Activated T-helper 1 cell treated with Interleukin-2 at 50 U/mL for 16 hours (primary cell): Measurements from ENCODE around the gene THNSL1.
A peak's percentile ranks its signal among the peaks of the same experiment; 100 is the strongest.
"Not testable (repeated sequence)": the region's sequence is repeated elsewhere in the genome, so short reads cannot be mapped to it uniquely, and the experiment has no call there.

Experiments used
- DNase-seq: peaks from one replicate; pipeline ENCODE4 v3.0.0-alpha.2; 2020; ENCODE audit warnings: low read depth

THNSL1 gene, protein sequence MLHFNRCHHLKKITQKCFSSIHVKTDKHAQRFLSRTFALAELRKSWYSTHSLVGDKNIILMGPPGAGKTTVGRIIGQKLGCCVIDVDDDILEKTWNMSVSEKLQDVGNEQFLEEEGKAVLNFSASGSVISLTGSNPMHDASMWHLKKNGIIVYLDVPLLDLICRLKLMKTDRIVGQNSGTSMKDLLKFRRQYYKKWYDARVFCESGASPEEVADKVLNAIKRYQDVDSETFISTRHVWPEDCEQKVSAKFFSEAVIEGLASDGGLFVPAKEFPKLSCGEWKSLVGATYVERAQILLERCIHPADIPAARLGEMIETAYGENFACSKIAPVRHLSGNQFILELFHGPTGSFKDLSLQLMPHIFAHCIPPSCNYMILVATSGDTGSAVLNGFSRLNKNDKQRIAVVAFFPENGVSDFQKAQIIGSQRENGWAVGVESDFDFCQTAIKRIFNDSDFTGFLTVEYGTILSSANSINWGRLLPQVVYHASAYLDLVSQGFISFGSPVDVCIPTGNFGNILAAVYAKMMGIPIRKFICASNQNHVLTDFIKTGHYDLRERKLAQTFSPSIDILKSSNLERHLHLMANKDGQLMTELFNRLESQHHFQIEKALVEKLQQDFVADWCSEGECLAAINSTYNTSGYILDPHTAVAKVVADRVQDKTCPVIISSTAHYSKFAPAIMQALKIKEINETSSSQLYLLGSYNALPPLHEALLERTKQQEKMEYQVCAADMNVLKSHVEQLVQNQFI

GRCh38 chr10:25016376-25017153, at the start of gene THNSL1:
THNSL1 (plus strand) TSS chr10:25016612; CDS start chr10:25023224, 6,612 bp downstream.
- peak; percentile 95 for DNase-seq

- no peak for DNase-seq
Observed at GRCh38 chr10:24966962-24967481, 49.4 kb upstream of the THNSL1 start.

DNA sequence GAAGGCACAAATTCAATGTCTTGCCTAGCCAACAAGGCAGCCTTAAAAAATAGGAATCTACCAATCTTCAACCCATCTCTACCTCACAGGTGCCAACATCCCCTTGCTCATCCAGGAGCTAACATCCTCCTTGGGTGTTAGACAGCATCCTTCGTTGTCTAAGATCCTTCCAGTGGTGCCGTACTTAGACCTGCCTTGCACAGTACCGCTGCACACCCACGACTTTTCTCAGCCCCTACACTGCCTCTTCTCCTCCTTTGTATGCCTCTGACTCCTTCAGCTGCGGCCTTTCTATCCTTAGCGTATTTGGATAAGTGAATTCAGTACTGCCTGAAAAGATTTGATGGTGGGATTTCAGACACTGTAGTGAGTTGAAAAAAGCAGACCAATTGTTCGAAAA, 48.1 kb upstream of the THNSL1 start:
- DNase-seq: no peak

- DNase-seq: not testable (repeated sequence)
Observed at GRCh38 chr10:24968951-24969350, 47.5 kb upstream of the THNSL1 start.

DNA sequence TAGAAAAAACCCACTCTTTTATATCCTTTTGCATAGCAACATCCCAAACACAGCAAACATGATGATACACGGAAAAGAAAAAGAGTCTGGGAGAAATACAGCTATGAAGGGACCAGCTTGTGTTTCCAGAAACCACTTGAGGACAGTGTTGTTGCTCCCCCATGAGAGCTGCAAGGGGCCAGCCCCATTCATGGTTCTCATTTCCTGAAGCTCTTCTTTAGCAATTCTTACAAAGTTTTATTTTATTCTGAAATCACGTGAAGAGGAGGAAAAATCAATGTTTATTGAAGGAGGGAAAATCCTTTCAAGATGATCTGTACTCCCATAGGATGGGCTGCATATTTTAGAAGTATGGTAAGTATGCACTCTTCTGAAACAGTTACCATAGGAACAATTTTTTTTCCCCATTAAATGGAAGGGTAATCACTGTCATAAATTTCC, 46.6 kb upstream of the THNSL1 start:
- DNase-seq: no peak

DNA sequence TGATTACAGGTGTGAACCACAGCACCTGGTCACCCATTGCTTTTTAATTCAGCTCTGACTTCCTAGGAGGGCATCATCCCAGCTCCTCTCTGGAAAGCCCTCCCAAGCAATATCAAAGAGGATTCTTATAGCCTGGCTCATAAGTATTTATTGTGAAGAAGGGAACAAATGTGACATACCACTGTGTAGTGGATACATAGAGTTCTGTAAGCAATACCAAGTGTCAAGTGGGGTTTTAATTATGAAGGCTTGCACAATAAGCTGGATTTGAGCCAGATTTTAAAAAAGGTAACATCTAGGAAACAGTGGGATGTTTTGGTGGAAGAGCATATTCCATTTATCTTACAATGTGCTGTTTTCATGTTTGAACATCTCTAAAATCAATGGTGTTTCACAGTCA, 45.0 kb upstream of the THNSL1 start:
- no peak for DNase-seq

DNA sequence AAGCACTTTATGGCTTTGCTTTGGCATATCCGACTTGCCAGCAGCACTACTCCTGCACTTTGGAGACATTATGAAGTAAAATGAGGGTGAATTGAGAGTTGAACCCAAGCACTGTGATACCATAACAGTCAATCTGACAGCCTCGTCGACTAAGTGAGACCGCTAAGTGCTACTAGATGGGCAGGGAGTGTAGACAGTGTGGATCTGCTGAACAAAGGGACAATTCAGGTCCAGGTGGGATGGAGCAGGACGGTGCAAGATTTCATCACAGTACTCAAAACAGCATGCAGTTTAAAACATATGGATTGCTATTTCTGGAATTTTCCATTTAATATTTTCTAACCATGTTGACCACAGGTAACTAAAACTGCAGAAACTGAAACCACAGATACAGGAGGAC, 43.2 kb upstream of the THNSL1 start:
- no peak for DNase-seq

DNA sequence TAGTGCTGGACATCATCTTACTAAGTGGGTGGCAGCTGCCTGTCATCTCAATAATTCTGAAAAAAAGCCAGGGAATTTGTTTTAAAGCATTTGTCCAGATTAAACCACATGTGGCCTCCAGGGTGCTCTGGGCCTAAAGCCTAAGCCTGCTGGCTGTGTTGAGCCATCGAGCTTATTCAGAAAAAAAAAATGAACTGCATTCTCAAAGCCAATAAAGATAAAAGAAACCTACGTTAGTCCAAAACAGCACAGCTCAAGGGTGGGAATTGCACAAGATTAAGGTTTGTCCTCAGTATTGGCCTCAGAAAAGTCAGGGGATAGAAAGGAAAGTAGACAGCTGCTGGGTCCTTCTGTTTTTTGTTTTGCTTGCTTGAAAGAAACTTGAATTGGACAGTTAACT, 41.4 kb upstream of the THNSL1 start:
- DNase-seq: no peak

DNA sequence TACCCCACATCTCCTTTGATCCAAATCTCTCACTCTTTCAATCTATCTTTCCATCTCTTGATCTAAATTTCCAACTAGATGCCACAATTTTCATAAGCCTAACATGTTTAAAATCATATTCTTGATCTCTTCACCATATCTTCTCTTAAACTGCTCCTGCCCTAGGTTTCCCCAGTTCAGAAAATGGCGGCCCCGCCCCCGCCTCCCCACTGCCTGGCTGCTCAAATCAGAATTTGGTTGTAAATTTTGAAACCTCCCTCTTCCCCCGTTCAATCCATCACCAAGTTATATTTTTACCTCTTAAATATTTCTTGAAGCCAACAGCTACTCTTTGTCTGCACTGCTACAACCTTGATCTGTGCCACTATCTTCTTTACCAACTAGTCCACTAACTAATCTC, 36.7 kb upstream of the THNSL1 start:
- DNase-seq: no peak

DNA sequence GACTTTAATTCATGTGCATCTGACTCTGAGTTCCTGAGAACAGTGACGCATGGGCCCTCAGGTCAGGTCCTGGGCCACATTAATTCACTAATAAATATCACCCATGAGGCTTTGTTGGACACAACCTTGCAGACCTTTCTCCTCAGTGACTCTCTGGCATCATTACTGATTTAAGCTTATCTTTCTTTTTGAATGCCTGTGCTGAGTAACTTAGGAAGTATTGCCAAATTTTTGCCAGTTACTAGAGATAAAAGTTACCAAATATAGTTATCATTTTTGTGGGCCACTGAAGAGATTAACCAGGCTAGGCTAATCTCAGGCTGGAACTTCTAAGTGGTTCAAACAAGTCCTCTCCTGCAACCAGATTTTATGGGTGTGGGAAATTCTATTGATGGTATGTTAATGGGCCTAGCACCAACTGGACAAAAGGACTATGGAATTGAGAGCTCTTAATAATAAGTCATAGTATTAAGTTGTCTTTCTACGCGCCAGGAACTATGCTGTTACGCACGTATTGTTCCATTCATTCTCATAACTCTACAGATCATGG, 35.2 kb upstream of the THNSL1 start:
- no peak for DNase-seq

DNA sequence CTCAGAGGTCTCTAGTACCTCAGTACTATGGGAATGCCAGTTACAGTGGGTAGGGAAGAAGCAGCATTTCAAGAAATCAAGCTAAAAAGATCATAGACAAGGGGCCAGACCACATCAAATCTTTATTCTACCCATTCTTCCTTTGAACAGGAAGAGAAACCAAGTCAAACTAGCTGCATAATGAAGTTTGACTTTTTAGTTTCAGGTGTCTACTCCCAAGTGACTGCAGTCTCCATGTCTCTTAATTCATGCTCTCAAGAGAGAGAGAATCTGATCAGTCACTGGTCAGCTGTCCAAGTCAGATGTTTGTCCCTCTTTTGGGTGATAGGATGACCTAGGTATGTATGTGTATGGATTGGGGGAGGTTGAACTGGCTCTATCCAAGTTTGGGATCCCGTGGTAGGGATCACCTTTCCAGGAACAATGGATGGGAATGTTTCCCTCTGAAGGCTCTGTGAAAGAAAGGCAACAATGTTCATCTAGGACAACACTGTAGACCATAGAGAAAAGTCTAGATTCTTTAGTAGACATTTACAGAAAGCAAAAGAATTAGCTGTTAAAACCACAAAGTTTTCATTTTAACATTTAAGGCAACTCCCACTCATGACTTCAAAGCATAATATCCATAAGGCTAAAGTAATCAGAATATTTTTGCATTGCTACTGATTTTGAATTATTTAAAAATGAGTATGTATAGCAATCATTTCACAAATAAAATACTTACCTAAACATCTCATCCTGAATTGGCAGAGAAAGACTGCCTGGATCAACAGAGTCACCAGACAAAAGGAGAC, 33.9 kb upstream of the THNSL1 start:
- DNase-seq: no peak

GRCh38 chr10:24983130-24983529, 33.3 kb upstream of the THNSL1 start:
- no peak for DNase-seq

DNA sequence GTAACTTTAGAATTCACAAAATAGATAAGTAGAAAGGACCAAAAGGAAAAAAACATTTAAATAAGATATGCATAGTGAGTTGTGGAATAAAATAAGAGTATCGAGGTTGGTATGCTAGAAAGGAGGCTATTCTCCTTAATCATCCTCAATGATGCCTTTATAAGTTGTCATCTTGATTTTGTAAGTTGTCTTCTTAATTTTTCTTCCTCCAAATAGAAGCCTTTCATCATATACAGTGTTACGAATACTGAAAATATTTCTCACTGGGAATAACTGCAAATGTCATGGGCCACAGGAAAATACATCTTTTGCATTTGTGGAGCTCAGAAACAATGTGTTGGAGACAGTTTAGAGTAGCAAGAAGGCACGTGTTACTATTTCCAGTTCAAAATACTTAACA, 32.5 kb upstream of the THNSL1 start:
- DNase-seq: no peak

- no peak for DNase-seq
Observed at GRCh38 chr10:24984906-24985305, 31.5 kb upstream of the THNSL1 start.

GRCh38 chr10:24988831-24989640, 27.4 kb upstream of the THNSL1 start:
- DNase-seq: no peak

DNA sequence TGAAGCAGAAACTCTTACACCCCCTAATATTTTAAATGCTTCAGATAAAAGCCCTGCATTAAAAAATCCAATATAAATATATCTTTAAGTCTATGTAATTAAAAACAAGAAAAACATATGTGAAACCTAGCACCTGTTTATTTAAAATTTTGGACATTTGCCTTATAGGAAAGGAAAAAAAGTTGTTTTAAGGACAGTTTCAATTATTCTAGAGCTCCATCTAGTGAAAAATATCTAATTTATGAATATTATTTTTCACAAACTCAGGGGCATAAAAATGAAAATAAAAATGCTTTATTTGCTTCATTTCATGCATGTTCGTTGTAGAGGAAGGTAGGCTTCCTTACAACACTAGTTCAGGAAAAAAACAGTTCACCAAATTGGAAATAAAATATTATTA, 26.5 kb upstream of the THNSL1 start:
- no peak for DNase-seq

DNA sequence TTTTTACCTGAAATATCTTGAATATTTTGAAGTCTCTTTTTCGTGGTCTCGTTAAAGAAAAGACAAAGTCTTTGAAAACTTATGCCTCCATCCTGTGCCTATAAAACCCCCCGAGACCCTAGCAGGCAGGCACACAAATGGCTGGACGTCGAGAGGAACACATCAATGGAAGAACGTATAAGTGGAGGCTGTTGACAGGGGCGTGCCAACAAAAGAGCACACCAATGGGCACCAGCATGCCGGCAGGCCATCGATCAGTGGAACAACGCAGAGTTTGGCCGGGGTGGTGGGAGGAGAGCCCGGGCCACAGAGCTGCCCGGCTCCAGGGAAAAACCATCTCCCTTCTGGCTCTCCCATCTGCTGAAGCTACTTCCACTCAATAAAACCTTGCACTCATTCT, 25.1 kb upstream of the THNSL1 start:
- no peak for DNase-seq

- DNase-seq: no peak
Observed at GRCh38 chr10:24992512-24993133, 23.8 kb upstream of the THNSL1 start.

DNA sequence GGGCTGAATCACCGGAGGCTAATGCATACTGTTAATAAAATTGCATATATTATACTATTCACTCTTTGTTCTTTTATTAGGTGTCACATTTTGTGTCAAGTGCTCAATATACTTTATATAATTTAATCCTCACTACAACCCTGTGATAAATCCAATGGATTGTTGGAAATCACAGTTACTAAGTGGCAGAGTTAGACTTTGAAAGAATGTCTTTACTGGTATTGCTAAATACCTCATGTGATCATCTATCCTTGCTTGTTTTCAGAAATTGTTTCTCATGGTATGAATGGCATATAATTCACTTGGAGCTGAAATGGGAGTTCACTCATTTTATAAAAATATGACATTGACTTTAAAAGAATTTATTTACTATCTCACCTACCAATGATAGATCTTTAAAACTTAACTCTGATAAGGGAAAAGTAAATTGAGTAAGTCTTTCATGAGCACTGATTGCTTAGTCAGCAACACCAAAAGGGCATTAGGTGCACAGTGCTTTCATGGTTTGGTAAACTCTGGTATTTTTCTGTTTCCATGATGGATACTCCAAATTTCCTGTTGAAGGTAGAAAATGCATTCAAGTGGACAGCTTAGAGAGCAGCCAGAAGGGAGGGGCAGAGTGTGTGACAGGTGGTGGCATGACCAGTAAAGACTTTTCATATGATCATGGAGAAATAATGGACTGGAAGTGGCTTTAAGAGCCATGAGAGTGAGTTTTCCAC, 23.0 kb upstream of the THNSL1 start:
- DNase-seq: no peak
